HepG2 (cell line): Measurements from ENCODE around the gene MPV17L2. TPM values are rescaled to one million over a fixed set of nuclear protein-coding genes. Genes with fewer than 3 reads are reported as not detected.

ENCODE experiments used
- BRD4 ChIP-seq: sonication (generic); formaldehyde crosslinking; IDR thresholded peaks from 2 replicates; pipeline ENCODE4 v1.4.0; 2020; ENCODE audit warnings: missing genetic modification reagents
- EEA1 ChIP-seq: sonication (generic); formaldehyde crosslinking; IDR thresholded peaks from 2 replicates; pipeline ENCODE4 v1.5.1; 2020; ENCODE audit warnings: mild to moderate bottlenecking, missing genetic modification reagents, borderline replicate concordance
- ETS1 ChIP-seq: sonication (generic); formaldehyde crosslinking; IDR thresholded peaks from 2 replicates; pipeline ENCODE4 v1.4.0; 2020; ENCODE audit warnings: missing genetic modification reagents
- HIC2 ChIP-seq: sonication (generic); formaldehyde crosslinking; IDR thresholded peaks from 2 replicates; pipeline ENCODE4 v1.9.0; 2022; ENCODE audit warnings: low read depth, missing genetic modification reagents
- KLF15 ChIP-seq: sonication (generic); formaldehyde crosslinking; IDR thresholded peaks from 2 replicates; pipeline ENCODE4 v1.8.1; 2023; ENCODE audit warnings: borderline replicate concordance, mild to moderate bottlenecking, inconsistent platforms, missing genetic modification reagents, mixed read lengths
- MXI1 ChIP-seq: IDR thresholded peaks from 3 replicates; pipeline ENCODE4 v1.6.1; 2012; ENCODE audit warnings: low read depth, low read length, inconsistent platforms, borderline replicate concordance
- NR1H2 ChIP-seq: sonication (generic); formaldehyde crosslinking; IDR thresholded peaks from 2 replicates; pipeline ENCODE4 v1.8.1; 2022; ENCODE audit warnings: low read depth, missing genetic modification reagents, borderline replicate concordance
- POGK ChIP-seq: sonication (generic); formaldehyde crosslinking; conservative IDR thresholded peaks from 2 replicates; pipeline ENCODE4 v1.8.0; 2022; ENCODE audit warnings: mild to moderate bottlenecking, moderate library complexity, missing genetic modification reagents
- POLR2AphosphoS5 ChIP-seq: IDR thresholded peaks from 2 replicates; pipeline ENCODE4 v1.6.1; 2012; ENCODE audit warnings: low read depth, low read length
- RAD21 ChIP-seq: fragments of 450-650 bp; formaldehyde crosslinking; IDR thresholded peaks from 2 replicates; pipeline ENCODE4 v1.5.0; 2020; ENCODE audit warnings: mild to moderate bottlenecking
- REPIN1 ChIP-seq: sonication (generic); formaldehyde crosslinking; IDR thresholded peaks from 2 replicates; pipeline ENCODE4 v1.8.0; 2022; ENCODE audit warnings: missing genetic modification reagents, low read depth, mild to moderate bottlenecking, borderline replicate concordance
- SIN3A ChIP-seq: IDR thresholded peaks from 2 replicates; pipeline ENCODE4 v1.6.1; 2011; ENCODE audit warnings: low read depth, mild to moderate bottlenecking, control low read depth, low read length, borderline replicate concordance
- SIN3B ChIP-seq: fragments of 150-350 bp; IDR thresholded peaks from 2 replicates; pipeline ENCODE4 v1.6.1; 2014; ENCODE audit warnings: low read length
- STAT6 ChIP-seq: sonication (generic); formaldehyde crosslinking; IDR thresholded peaks from 2 replicates; pipeline ENCODE4 v1.4.0; 2020; ENCODE audit warnings: missing genetic modification reagents, mild to moderate bottlenecking, borderline replicate concordance
- TOE1 ChIP-seq: sonication (generic); formaldehyde crosslinking; IDR thresholded peaks from 2 replicates; pipeline ENCODE4 v1.4.0; 2020; ENCODE audit warnings: mild to moderate bottlenecking, missing genetic modification reagents
- ZBTB25 ChIP-seq: IDR thresholded peaks from 2 replicates; pipeline ENCODE4 v1.6.1; 2018; ENCODE audit warnings: missing genetic modification reagents
- ZIK1 ChIP-seq: sonication (generic); formaldehyde crosslinking; IDR thresholded peaks from 2 replicates; pipeline ENCODE4 v1.5.0; 2020; ENCODE audit warnings: mild to moderate bottlenecking, low read depth, missing genetic modification reagents, borderline replicate concordance
- ZNF136 ChIP-seq: sonication (generic); formaldehyde crosslinking; IDR thresholded peaks from 2 replicates; pipeline ENCODE4 v1.8.1; 2022; ENCODE audit warnings: low read depth, mild to moderate bottlenecking, moderate library complexity, missing genetic modification reagents
- ZNF33A ChIP-seq: sonication (generic); formaldehyde crosslinking; IDR thresholded peaks from 2 replicates; pipeline ENCODE4 v1.5.1; 2020; ENCODE audit warnings: missing genetic modification reagents, mild to moderate bottlenecking, moderate library complexity, borderline replicate concordance
- ZNF354B ChIP-seq: sonication (generic); formaldehyde crosslinking; IDR thresholded peaks from 2 replicates; pipeline ENCODE4 v1.8.0; 2022; ENCODE audit warnings: mild to moderate bottlenecking, missing genetic modification reagents
- polyA plus RNA-seq, 8 experiments: library from polyadenylated mRNA; depleted of rRNA in 3 of 8; stranded (reverse) in 7 of 8; unstranded in 1 of 8; fragments of >200 nt; fragmentation: Illumina TruSeq in 4 of 8; extraction: Trizol in 4 of 8; gene quantifications; 2 replicates each; pipeline versions ENCODE4 v1.2.1 to v1.2.3, GENCODE V29; 2011 to 2016; ENCODE audit warnings: low read depth in 4 of 8, missing spikeins in 1 of 8, mixed read lengths in 1 of 8; ENCODE audit not compliant: insufficient read depth in 1 of 8
- total RNA-seq, 5 experiments: library from RNA; depleted of rRNA; stranded (reverse); fragments of >200 nt; fragmentation: Illumina TruSeq; extraction: Trizol; gene quantifications; 2 replicates each; pipeline ENCODE4 v1.2.3, GENCODE V29; 2016; ENCODE audit warnings: low read depth in 1 of 5

MPV17L2 gene
- total and polyA plus RNA-seq, 2 of the 13 experiments (the other 11 are each of a cell fraction or from before 2014, with no cell fraction given): 13.6 to 16.7 TPM

GRCh38 chr19:18192673-18193387, at the start of gene MPV17L2 (continued):
- TF ChIP-seq POGK (CRISPR knock-in tag): peak; percentile 66; the same call in 1 of the 2 replicates
- TF ChIP-seq ZBTB25 (CRISPR knock-in tag): peak; percentile 25; the same call in 1 of the 2 replicates
- TF ChIP-seq RAD21 (CRISPR knock-in tag): 0 out of 2 replicates have a peak, but pooled peaks have one; percentile 38
- TF ChIP-seq ETS1: no peak
- TF ChIP-seq EEA1 (CRISPR knock-in tag): no peak
- peak; percentile 91 for TF ChIP-seq SIN3A
- TF ChIP-seq STAT6 (CRISPR knock-in tag): no peak
- TF ChIP-seq MXI1: peak; percentile 89; the same call in 2 of the 3 replicates
- TF ChIP-seq KLF15 (CRISPR knock-in tag): no peak
- TF ChIP-seq POLR2AphosphoS5: peak; percentile 93
- no peak for TF ChIP-seq BRD4 (CRISPR knock-in tag)
- no peak for TF ChIP-seq ZNF33A (CRISPR knock-in tag)
- no peak; the same call in 1 of the 2 replicates for TF ChIP-seq REPIN1 (CRISPR knock-in tag)
- TF ChIP-seq ZNF136 (CRISPR knock-in tag): 0 out of 2 replicates have a peak, but pooled peaks have one; percentile 54
- TF ChIP-seq ZNF354B (CRISPR knock-in tag): 0 out of 2 replicates have a peak, but pooled peaks have one; percentile 52
- TF ChIP-seq NR1H2 (CRISPR knock-in tag): no peak
- TF ChIP-seq TOE1: no peak
- TF ChIP-seq HIC2 (CRISPR knock-in tag): no peak
- TF ChIP-seq ZIK1 (CRISPR knock-in tag): peak; percentile 15; the same call in 1 of the 2 replicates
- TF ChIP-seq SIN3B: no peak
